Glutamatergic neuron (in vitro differentiated cells): ENCODE measurements around the gene AGPAT1. TPM values are rescaled to one million over a fixed set of nuclear protein-coding genes. Genes with fewer than 3 reads are reported as not detected.

Source experiments
- DNase-seq: peaks from one replicate; pipeline ENCODE4 v3.0.0; 2022
- H3K27ac Mint-ChIP-seq: one replicate; pipeline ENCODE4 v1.8.0; 2020; ENCODE audit warnings: mild to moderate bottlenecking, mixed read lengths, inconsistent platforms; ENCODE audit not compliant: unreplicated experiment
- H3K27me3 Mint-ChIP-seq: one replicate; pipeline ENCODE4 v1.8.0; 2020; ENCODE audit warnings: mild to moderate bottlenecking, moderate library complexity, mixed read lengths, inconsistent platforms; ENCODE audit not compliant: unreplicated experiment
- H3K36me3 Mint-ChIP-seq: one replicate; pipeline ENCODE4 v1.8.0; 2020; ENCODE audit warnings: mild to moderate bottlenecking, mixed read lengths, inconsistent platforms; ENCODE audit not compliant: unreplicated experiment
- H3K4me1 Mint-ChIP-seq: one replicate; pipeline ENCODE4 v1.8.0; 2020; ENCODE audit warnings: mild to moderate bottlenecking, low read depth, mixed read lengths, inconsistent platforms; ENCODE audit not compliant: unreplicated experiment
- H3K4me3 Mint-ChIP-seq: one replicate; pipeline ENCODE4 v1.8.0; 2020; ENCODE audit warnings: mild to moderate bottlenecking, mixed read lengths, inconsistent platforms; ENCODE audit not compliant: unreplicated experiment
- H3K9me3 Mint-ChIP-seq: one replicate; pipeline ENCODE4 v1.8.0; 2020; ENCODE audit warnings: mild to moderate bottlenecking, moderate library complexity, mixed read lengths, inconsistent platforms; ENCODE audit not compliant: unreplicated experiment
- total RNA-seq: library from RNA; stranded (reverse); fragmentation: NEBNext Ultra II Directional; extraction: Animal tissue kit (Norgen Biotek cat#: 25700); gene quantifications from one replicate; pipeline ENCODE4 v1.2.1, GENCODE V29; 2021; ENCODE audit not compliant: unreplicated experiment
- TF ChIP-seq, protein P1 (sequence below): fragments of 200-600 bp; sonication (generic); IDR thresholded peaks from one replicate; pipeline ENCODE4 v1.5.0; 2021; ENCODE audit not compliant: partially characterized antibody, unreplicated experiment

The AGPAT1 gene
- total RNA-seq, 1 donor from 2014 or later = 136 TPM

DNA sequence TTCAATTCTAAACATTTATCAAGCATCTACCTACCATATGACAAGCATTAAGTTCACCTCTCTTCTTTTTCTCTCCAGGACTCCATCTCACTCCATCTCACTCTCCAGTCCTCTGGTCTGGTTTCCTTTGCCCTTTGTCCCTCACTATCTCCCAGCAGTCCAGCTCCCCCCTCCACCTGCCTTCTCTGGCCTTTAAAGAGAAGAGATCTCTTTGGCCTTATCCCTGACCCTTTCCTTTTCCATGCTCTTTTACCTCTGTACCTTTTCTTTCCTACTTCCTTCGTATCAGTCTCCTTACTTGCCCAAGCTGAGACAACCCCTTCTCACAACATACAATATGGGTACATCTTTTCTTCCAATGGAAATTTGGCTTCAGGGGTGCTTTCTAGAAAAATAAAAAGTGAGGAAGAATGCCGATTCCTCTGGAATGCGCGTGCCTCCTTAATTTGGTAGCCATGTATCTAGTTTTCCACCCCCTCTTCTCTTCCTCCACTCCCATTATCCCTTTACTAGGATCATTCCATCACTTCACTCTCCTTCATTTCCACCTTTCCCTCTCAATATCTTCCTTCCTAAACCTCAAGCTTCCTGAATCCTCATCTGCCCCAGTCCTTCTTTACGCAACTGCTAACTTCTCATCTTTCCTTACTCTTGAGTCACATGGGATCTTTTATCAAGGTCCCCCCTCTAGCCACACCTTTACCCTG lies 745 bp upstream of the AGPAT1 start:
- peaks cover 22% of the 10 kb centered on the region for H3K9me3 Mint-ChIP-seq
- H3K27ac Mint-ChIP-seq = peak overlapping the region; percentile 97
- peaks cover 20% of the 10 kb centered on the region for H3K27me3 Mint-ChIP-seq
- H3K36me3 Mint-ChIP-seq = peaks cover 5% of the 10 kb centered on the region
- peaks cover 40% of the 10 kb centered on the region for H3K4me1 Mint-ChIP-seq
- TF ChIP-seq, protein P1, sequence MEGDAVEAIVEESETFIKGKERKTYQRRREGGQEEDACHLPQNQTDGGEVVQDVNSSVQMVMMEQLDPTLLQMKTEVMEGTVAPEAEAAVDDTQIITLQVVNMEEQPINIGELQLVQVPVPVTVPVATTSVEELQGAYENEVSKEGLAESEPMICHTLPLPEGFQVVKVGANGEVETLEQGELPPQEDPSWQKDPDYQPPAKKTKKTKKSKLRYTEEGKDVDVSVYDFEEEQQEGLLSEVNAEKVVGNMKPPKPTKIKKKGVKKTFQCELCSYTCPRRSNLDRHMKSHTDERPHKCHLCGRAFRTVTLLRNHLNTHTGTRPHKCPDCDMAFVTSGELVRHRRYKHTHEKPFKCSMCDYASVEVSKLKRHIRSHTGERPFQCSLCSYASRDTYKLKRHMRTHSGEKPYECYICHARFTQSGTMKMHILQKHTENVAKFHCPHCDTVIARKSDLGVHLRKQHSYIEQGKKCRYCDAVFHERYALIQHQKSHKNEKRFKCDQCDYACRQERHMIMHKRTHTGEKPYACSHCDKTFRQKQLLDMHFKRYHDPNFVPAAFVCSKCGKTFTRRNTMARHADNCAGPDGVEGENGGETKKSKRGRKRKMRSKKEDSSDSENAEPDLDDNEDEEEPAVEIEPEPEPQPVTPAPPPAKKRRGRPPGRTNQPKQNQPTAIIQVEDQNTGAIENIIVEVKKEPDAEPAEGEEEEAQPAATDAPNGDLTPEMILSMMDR = no peak
- H3K4me3 Mint-ChIP-seq = peak overlapping the region; percentile 94
- no peak for DNase-seq

DNA sequence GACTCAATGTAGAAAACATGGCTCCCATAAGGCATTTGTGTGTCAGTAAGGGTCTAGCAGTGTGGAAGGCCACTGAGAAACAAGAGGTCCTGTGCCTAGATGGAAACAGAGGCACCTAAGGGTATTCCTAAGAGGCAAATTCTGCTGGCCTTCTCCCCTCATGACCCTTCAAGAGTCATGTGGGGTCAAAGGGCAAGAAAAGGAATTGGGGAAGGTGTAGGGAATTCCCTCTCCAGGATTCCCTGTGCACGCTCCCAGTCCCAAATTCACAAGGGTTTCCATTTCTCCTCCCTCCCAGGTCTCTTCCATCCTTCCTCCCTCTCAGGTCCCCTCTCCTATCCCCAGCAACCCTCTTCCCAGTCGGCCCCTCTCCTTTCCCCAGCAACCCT lies 568 bp downstream of the AGPAT1 start:
- no peak for DNase-seq
- H3K4me1 Mint-ChIP-seq = peaks cover 36% of the 10 kb centered on the region
- peak overlapping the region; percentile 95 for H3K27ac Mint-ChIP-seq
- H3K9me3 Mint-ChIP-seq = peaks cover 22% of the 10 kb centered on the region
- peaks cover 5% of the 10 kb centered on the region for H3K36me3 Mint-ChIP-seq
- H3K4me3 Mint-ChIP-seq = peak overlapping the region; percentile 94
- peaks cover 22% of the 10 kb centered on the region for H3K27me3 Mint-ChIP-seq
- TF ChIP-seq, protein P1 = no peak

DNA sequence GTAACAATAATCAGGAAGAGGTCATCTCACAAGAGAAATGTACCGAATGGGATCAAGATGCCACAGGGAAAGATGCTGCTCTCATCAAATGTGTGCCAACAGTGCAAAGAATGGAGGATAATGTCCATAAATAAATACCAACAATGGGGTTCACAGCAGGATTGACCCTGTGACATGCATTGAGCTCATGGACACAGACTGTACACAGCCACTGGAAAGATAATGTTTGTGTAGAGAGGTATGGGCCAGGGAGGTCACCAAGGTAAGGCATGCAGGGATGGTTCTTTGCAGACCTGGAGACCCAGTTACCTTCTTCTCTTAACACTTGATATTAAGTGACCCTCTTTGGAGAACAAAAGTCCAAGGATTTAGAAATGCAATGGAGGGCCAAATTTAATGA lies 1.5 kb downstream of the AGPAT1 start:
- Mint-ChIP-seq H3K4me1 (peaks cover 28% of the 10 kb centered on the region), H3K4me3 (peak overlapping the region; percentile 94), H3K27ac (peak overlapping the region; percentile 34), H3K9me3 (peaks cover 22% of the 10 kb centered on the region), H3K36me3 (peaks cover 11% of the 10 kb centered on the region), H3K27me3 (peaks cover 22% of the 10 kb centered on the region)
- DNase-seq = no peak
- TF ChIP-seq, protein P1 = no peak

DNA sequence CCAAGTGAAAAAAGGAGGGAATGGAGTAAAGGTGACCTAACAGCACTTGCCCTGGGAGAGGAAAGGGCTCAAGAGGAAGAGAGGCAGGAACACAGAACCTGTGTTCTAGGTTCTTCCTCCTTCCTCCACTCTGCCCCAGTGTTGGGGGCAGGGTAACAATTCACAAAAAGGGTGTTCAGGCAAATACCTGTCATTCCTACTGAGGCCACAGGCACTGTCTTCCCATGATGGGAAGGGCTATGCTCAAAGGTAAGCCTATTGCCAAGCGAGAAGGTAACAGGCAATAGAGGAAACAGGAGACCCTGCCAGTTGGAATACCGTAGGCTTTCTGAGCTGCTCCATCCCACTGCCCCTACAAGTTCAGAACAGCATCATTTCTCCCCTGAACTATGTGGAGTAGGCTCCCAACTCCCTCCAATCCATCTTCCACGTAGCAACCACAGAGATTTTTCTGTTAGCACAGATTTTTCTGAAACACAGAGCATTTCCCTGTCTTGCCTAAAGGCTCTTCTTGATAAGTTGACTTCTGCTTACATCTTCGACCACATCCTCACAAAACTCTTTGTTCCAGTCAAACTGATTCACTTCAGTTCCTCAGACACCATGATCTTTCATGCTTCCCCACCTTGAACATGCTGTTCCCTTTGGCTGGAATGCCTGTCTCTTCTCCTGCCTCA lies 2.7 kb downstream of the AGPAT1 start:
- TF ChIP-seq, protein P1 = no peak
- peak overlapping the region; percentile 94 for H3K4me3 Mint-ChIP-seq
- peaks cover 14% of the 10 kb centered on the region for H3K27me3 Mint-ChIP-seq
- no peak overlapping the region for H3K27ac Mint-ChIP-seq
- H3K9me3 Mint-ChIP-seq = peaks cover 17% of the 10 kb centered on the region
- DNase-seq = no peak
- H3K4me1 Mint-ChIP-seq = peaks cover 25% of the 10 kb centered on the region
- peaks cover 6% of the 10 kb centered on the region for H3K36me3 Mint-ChIP-seq

DNA sequence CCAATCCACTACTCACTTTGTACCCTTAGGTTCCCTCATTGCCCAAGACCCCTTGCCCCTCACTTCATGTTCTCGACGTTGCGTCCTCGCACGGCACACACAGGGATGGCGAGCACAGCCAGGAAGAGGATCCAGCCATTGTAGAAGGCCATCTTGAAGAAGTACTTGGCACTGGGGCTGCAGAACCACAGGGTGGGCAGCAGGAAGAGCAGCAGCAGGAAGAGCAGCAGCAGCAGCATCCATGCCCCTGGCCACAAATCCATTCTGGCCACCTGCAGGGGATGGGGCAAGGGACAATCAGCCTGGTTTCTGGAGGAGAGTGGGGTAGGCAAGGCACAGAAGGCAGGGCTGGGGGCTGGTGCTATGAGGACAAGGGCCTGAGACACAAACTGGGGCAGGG lies 4.7 kb downstream of the AGPAT1 start:
- Mint-ChIP-seq H3K4me3 (peak overlapping the region; percentile 18), H3K27ac (no peak overlapping the region), H3K4me1 (peaks cover 23% of the 10 kb centered on the region), H3K9me3 (peaks cover 13% of the 10 kb centered on the region), H3K27me3 (peaks cover 6% of the 10 kb centered on the region), H3K36me3 (peaks cover 6% of the 10 kb centered on the region)
- DNase-seq = no peak
- TF ChIP-seq, protein P1 = no peak
